SK-N-SH treated with all-trans-retinoic acid at 6 μM for 48 hours (cell line): Measurements from ENCODE around the gene USP6NL.

Experiments used
- BACH2 ChIP-seq: fragments of 250-450 bp; sonication (Bioruptor Pico); IDR thresholded peaks from 2 replicates; pipeline ENCODE4 v1.9.0; 2021; ENCODE audit warnings: mild to moderate bottlenecking, borderline replicate concordance
- CREB5 ChIP-seq: fragments of 250-450 bp; sonication (Bioruptor Pico); IDR thresholded peaks from 2 replicates; pipeline ENCODE4 v1.5.1; 2020; ENCODE audit warnings: low read depth, mild to moderate bottlenecking, moderate library complexity
- CSDC2 ChIP-seq: fragments of 250-450 bp; sonication (Bioruptor Pico); IDR thresholded peaks from 2 replicates; pipeline ENCODE4 v1.5.0; 2020; ENCODE audit warnings: mild to moderate bottlenecking, moderate library complexity
- CSRNP3 ChIP-seq: fragments of 250-450 bp; sonication (Bioruptor Pico); IDR thresholded peaks from 2 replicates; pipeline ENCODE4 v1.5.1; 2021; ENCODE audit warnings: mild to moderate bottlenecking, moderate library complexity
- ISL1 ChIP-seq: fragments of 250-450 bp; sonication (Bioruptor Pico); IDR thresholded peaks from 2 replicates; pipeline ENCODE4 v2.1.2; 2022; ENCODE audit warnings: mild to moderate bottlenecking, moderate library complexity
- PATZ1 ChIP-seq: fragments of 250-450 bp; sonication (Bioruptor Pico); IDR thresholded peaks from 2 replicates; pipeline ENCODE4 v1.8.0; 2020; ENCODE audit warnings: mild to moderate bottlenecking, moderate library complexity, borderline replicate concordance
- POU6F1 ChIP-seq: fragments of 250-450 bp; sonication (Bioruptor Pico); IDR thresholded peaks from 2 replicates; pipeline ENCODE4 v1.8.0; 2021; ENCODE audit warnings: low read depth, mild to moderate bottlenecking, moderate library complexity, borderline replicate concordance
- RARB ChIP-seq: fragments of 250-450 bp; sonication (Bioruptor Pico); IDR thresholded peaks from 2 replicates; pipeline ENCODE4 v1.8.0; 2021; ENCODE audit warnings: mild to moderate bottlenecking, moderate library complexity
- SNAI2 ChIP-seq: fragments of 250-450 bp; sonication (Bioruptor Pico); IDR thresholded peaks from 2 replicates; pipeline ENCODE4 v1.5.0; 2020; ENCODE audit warnings: mild to moderate bottlenecking, moderate library complexity
- TCF4 ChIP-seq: fragments of 250-450 bp; sonication (Bioruptor Pico); IDR thresholded peaks from 2 replicates; pipeline ENCODE4 v1.8.0; 2021; ENCODE audit warnings: mild to moderate bottlenecking, moderate library complexity, borderline replicate concordance
- TSHZ2 ChIP-seq: fragments of 250-450 bp; sonication (Bioruptor Pico); IDR thresholded peaks from 2 replicates; pipeline ENCODE4 v1.5.0; 2020; ENCODE audit warnings: mild to moderate bottlenecking, moderate library complexity
- ZC3H10 ChIP-seq: fragments of 250-450 bp; sonication (Bioruptor Pico); IDR thresholded peaks from 2 replicates; pipeline ENCODE4 v1.5.1; 2021; ENCODE audit warnings: mild to moderate bottlenecking, moderate library complexity
- ZFP30 ChIP-seq: fragments of 450-650 bp; formaldehyde crosslinking; IDR thresholded peaks from 2 replicates; pipeline ENCODE4 v1.5.0; 2022; ENCODE audit warnings: mild to moderate bottlenecking, moderate library complexity
- ZNF565 ChIP-seq: fragments of 450-650 bp; formaldehyde crosslinking; conservative IDR thresholded peaks from 2 replicates; pipeline ENCODE4 v1.5.0; 2020; ENCODE audit warnings: low read depth, mild to moderate bottlenecking, moderate library complexity

GRCh38 chr10:11437391-11438142 lies 173.9 kb downstream of the USP6NL start:
- no peak for TF ChIP-seq CREB5
- TF ChIP-seq TCF4 (CRISPR knock-in tag), result no peak
- TF ChIP-seq ISL1 (CRISPR knock-in tag), result no peak
- TF ChIP-seq POU6F1 (CRISPR knock-in tag), result no peak
- TF ChIP-seq ZNF565 (CRISPR knock-in tag), result no peak
- no peak for TF ChIP-seq ZFP30
- TF ChIP-seq CSRNP3 (CRISPR knock-in tag), result no peak
- TF ChIP-seq PATZ1 (CRISPR knock-in tag), result no peak
- TF ChIP-seq BACH2, result no peak
- TF ChIP-seq RARB (CRISPR knock-in tag), result no peak
- TF ChIP-seq ZC3H10 (CRISPR knock-in tag), result no peak
- TF ChIP-seq CSDC2 (CRISPR knock-in tag), result no peak
- TF ChIP-seq SNAI2 (CRISPR knock-in tag), result no peak
- no peak for TF ChIP-seq TSHZ2
